HG03066 (cell line): ENCODE results near the gene MADCAM1.

Source experiments
- ATAC-seq: cut with Tn5 transposase; IDR thresholded peaks from one replicate; pipeline ENCODE4 v1.9.1; 2021; ENCODE audit warnings: low read depth; ENCODE audit not compliant: unreplicated experiment

MADCAM1 gene

GRCh38 chr19:531009-531752 is 34.9 kb downstream of the MADCAM1 start:
- peak; percentile 65 for ATAC-seq

GRCh38 chr19:531753-532560 is 35.7 kb downstream of the MADCAM1 start, which contains the start of gene CDC34:
Gene CDC34, plus strand, starts transcription at chr19:531760. Its CDS starts 172 bp downstream, at chr19:531932.
- peak; percentile 25 for ATAC-seq

- ATAC-seq, result no peak
These were observed 36.5 kb downstream of the MADCAM1 start for GRCh38 chr19:532561-533363.

GRCh38 chr19:533364-534058 is 37.2 kb downstream of the MADCAM1 start:
- ATAC-seq, result no peak

GRCh38 chr19:534088-534487 is 37.8 kb downstream of the MADCAM1 start:
- no peak for ATAC-seq

GRCh38 chr19:535017-535835 is 38.9 kb downstream of the MADCAM1 start:
- no peak for ATAC-seq

GRCh38 chr19:536031-536880 is 40.0 kb downstream of the MADCAM1 start:
- no peak for ATAC-seq

- ATAC-seq, result no peak
These were observed 40.7 kb downstream of the MADCAM1 start for GRCh38 chr19:536881-537404.

GRCh38 chr19:538641-539428 is 42.5 kb downstream of the MADCAM1 start:
- ATAC-seq, result no peak

GRCh38 chr19:539429-540030 is 43.2 kb downstream of the MADCAM1 start:
- ATAC-seq, result no peak

- ATAC-seq, result no peak
These were observed 44.8 kb downstream of the MADCAM1 start for GRCh38 chr19:540867-541637.

GRCh38 chr19:541699-542098 is 45.4 kb downstream of the MADCAM1 start:
- ATAC-seq, result no peak

- no peak for ATAC-seq
These were observed 46.0 kb downstream of the MADCAM1 start for GRCh38 chr19:542173-542866.

GRCh38 chr19:543910-544608 is 47.8 kb downstream of the MADCAM1 start, which contains the start of gene GZMM:
Gene GZMM, plus strand, starts transcription at chr19:544053. Its CDS starts 19 bp downstream, at chr19:544072.
- ATAC-seq, result no peak

- ATAC-seq, result no peak
These were observed 50.8 kb downstream of the MADCAM1 start for GRCh38 chr19:547117-547516.
